OCI-LY3 (cell line): ENCODE measurements around the gene SELENOO.

ENCODE experiments used
- H2AFZ ChIP-seq: fragments of 200-600, 300-600 bp; shearing (Covaris generic); 2 replicates; pipeline ENCODE4 v1.6.0; 2014; ENCODE audit warnings: antibody characterized with exemption, low read depth, low read length
- H3K27ac ChIP-seq: fragments of 200-600, 300-600 bp; sonication (generic); 2 replicates; pipeline ENCODE4 v1.5.1; 2014; ENCODE audit warnings: mild to moderate bottlenecking, low read length, moderate library complexity, mixed read lengths
- H3K27me3 ChIP-seq: fragments of 200-600, 300-600 bp; sonication (generic); 2 replicates; pipeline ENCODE4 v1.6.1; 2014; ENCODE audit warnings: low read depth, low read length, mixed read lengths
- H3K36me3 ChIP-seq: fragments of 200-600, 300-600 bp; sonication (generic); replicated peaks from 2 replicates; pipeline ENCODE3; 2014; ENCODE audit warnings: low read depth, low read length, mixed read lengths
- H3K4me1 ChIP-seq: fragments of 300-600, 200-600 bp; sonication (generic); 2 replicates; pipeline ENCODE4 v1.6.1; 2014; ENCODE audit warnings: low read length, mixed read lengths
- H3K4me2 ChIP-seq: fragments of 200-600, 300-600 bp; sonication (generic); 2 replicates; pipeline ENCODE4 v1.6.1; 2014; ENCODE audit warnings: low read length, mixed read lengths
- H3K4me3 ChIP-seq: fragments of 300-600, 200-600 bp; sonication (generic); 2 replicates; pipeline ENCODE4 v1.5.1; 2014; ENCODE audit warnings: antibody characterized with exemption, mild to moderate bottlenecking, low read length, moderate library complexity
- H3K79me2 ChIP-seq: fragments of 300-600, 200-600 bp; shearing (Covaris generic); 2 replicates; pipeline ENCODE4 v1.6.1; 2014; ENCODE audit warnings: mild to moderate bottlenecking, low read length, mixed read lengths
- H3K9ac ChIP-seq: fragments of 300-600, 200-600 bp; shearing (Covaris generic); 2 replicates; pipeline ENCODE4 v1.6.0; 2014; ENCODE audit warnings: mild to moderate bottlenecking, low read length, moderate library complexity
- H3K9me3 ChIP-seq: fragments of 200-600, 300-600 bp; shearing (Covaris generic); 2 replicates; pipeline ENCODE4 v1.6.1; 2014; ENCODE audit warnings: low read length, mixed read lengths; ENCODE audit not compliant: insufficient read depth
- H4K20me1 ChIP-seq: fragments of 200-600, 300-600 bp; sonication (generic); 2 replicates; pipeline ENCODE4 v1.6.1; 2016; ENCODE audit warnings: low read length, mixed read lengths; ENCODE audit not compliant: insufficient read depth
- CTCF ChIP-seq: fragments of 200-600, 300-600 bp; sonication (generic); IDR thresholded peaks from 2 replicates; pipeline ENCODE4 v1.5.1; 2014; ENCODE audit warnings: antibody characterized with exemption, low read length, low read depth
- EZH2phosphoT487 ChIP-seq: fragments of 200-600 bp; shearing (Covaris generic); IDR thresholded peaks from 2 replicates; pipeline ENCODE4 v1.6.1; 2018; ENCODE audit warnings: antibody characterized with exemption, mixed run types, low read depth

SELENOO gene

GRCh38 chr22:50264946-50265669, 64.3 kb downstream of the SELENOO start:
- Histone ChIP-seq H4K20me1 (no peaks in the 10 kb centered on the region), H3K36me3 (no peaks in the 10 kb centered on the region), H3K9me3 (no peaks in the 10 kb centered on the region), H3K9ac (no peak overlapping the region), H3K4me3 (no peak overlapping the region), H3K4me2 (no peak overlapping the region), H3K27me3 (no peaks in the 10 kb centered on the region), H3K27ac (no peak overlapping the region), H2AFZ (no peak overlapping the region), H3K4me1 (peaks cover 26% of the 10 kb centered on the region), H3K79me2 (peaks cover 10% of the 10 kb centered on the region)
- TF ChIP-seq EZH2phosphoT487 (no peak), CTCF (no peak)

- H2AFZ ChIP-seq = no peak overlapping the region
- H3K27ac ChIP-seq = no peak overlapping the region
- H3K27me3 ChIP-seq = no peaks in the 10 kb centered on the region
- peaks cover 29% of the 10 kb centered on the region for H3K4me1 ChIP-seq
- H3K9ac ChIP-seq = no peak overlapping the region
- H3K79me2 ChIP-seq = no peaks in the 10 kb centered on the region
- H3K4me3 ChIP-seq = no peak overlapping the region
- no peaks in the 10 kb centered on the region for H3K36me3 ChIP-seq
- H4K20me1 ChIP-seq = no peaks in the 10 kb centered on the region
- H3K4me2 ChIP-seq = no peak overlapping the region
- no peak for TF ChIP-seq CTCF
- no peaks in the 10 kb centered on the region for H3K9me3 ChIP-seq
Observed at GRCh38 chr22:50266994-50267393, 66.2 kb downstream of the SELENOO start.
